ENCODE results near the gene ACYP1. TPM values are rescaled to one million over a fixed set of nuclear protein-coding genes. Genes with fewer than 3 reads are reported as not detected.
"Not testable (repeated sequence)": the region's sequence is repeated elsewhere in the genome, so short reads cannot be mapped to it uniquely, and the experiment has no call there.

ACYP1 gene
- polyA plus RNA-seq, 1 experiment: 9.0 TPM

DNA sequence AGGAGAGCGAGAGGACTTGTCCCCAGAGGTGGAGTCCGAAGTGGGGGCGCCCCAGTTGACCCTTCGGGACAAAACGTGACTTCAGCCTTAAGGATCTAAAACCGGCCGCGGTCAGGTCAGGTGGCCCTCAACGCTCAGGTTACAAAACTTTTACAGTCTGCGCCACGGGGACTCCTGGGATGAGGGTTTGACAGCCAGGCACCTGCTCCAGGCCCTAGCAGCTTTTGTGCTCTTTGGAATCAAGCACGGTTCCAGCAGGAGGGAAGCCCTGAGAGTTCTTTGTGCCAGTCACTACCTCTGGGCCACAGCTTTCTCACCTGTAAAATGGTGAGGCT is 6.0 kb upstream of the ACYP1 start:
- no peak for DNase-seq (ENCODE audit: low read depth)
- Histone ChIP-seq H3K4me3 (ENCODE audit: low read depth, low read length) (peak overlapping the region; percentile 54), H3K27me3 (ENCODE audit: control insufficient read depth, insufficient read depth, low read length) (no peaks in the 10 kb centered on the region), H3K36me3 (ENCODE audit: control insufficient read depth, insufficient read depth, low read length) (no peaks in the 10 kb centered on the region)
- ChIA-PET CTCF (interaction anchor here (0.7 to 3.8 kb wide), 9 partner anchors 12 to 206 kb away, joined by 3 to 22 read pairs (median 4); no protein-coding TSS in a partner anchor), POLR2A (interaction anchor here (0.6 kb wide), 1 partner anchor 147 kb away, joined by 7 read pairs; the partner anchor contains the start of gene RPS6KL1)
- TF ChIP-seq, protein P1, sequence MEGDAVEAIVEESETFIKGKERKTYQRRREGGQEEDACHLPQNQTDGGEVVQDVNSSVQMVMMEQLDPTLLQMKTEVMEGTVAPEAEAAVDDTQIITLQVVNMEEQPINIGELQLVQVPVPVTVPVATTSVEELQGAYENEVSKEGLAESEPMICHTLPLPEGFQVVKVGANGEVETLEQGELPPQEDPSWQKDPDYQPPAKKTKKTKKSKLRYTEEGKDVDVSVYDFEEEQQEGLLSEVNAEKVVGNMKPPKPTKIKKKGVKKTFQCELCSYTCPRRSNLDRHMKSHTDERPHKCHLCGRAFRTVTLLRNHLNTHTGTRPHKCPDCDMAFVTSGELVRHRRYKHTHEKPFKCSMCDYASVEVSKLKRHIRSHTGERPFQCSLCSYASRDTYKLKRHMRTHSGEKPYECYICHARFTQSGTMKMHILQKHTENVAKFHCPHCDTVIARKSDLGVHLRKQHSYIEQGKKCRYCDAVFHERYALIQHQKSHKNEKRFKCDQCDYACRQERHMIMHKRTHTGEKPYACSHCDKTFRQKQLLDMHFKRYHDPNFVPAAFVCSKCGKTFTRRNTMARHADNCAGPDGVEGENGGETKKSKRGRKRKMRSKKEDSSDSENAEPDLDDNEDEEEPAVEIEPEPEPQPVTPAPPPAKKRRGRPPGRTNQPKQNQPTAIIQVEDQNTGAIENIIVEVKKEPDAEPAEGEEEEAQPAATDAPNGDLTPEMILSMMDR (IDR thresholded peaks at IDR 0.05; ENCODE audit: insufficient read depth, low read depth, low read length): no peak

DNA sequence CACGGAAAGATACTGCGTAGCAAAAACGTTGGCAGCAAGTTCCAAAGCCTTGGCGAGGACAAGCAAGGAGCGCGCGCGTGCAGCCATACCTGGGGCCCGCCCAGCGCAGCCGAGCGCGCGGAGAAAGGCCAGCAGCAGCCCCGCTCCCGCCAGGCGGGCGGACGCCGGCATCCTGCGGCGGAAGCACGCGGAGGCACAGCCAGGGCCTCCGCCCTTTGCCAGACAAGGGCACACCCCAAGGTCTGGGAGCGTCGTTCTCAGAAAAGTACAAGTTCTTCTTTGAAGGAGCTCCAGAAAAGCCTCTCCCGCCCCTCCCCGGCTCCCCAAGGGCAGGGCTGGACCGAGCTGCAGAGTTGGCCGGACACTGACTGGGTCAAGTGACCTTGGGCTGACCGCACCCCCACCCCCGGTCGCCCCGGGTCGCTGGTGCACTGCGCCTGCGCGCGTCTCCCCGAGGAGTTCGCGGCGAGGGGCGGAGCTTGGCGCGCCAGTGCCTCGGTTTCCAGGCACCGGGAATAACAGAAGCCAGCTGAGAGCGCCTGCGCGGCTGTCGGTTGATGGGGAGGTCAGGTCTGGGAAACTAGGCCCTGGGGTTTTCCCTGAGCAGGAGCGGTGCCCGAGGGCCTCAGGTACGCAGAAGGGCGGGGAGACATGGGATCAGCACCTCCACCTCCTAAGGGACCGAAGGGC is 5.4 kb upstream of the ACYP1 start, which contains the start of gene ZC2HC1C:
TSS of gene ZC2HC1C (plus strand) at position 521 of the 690 bp plus-strand sequence. CDS start 933 bp downstream, outside the sequence.
- ChIA-PET CTCF (interaction anchor here (0.7 to 3.8 kb wide), 6 partner anchors 12 to 202 kb away, joined by 3 to 22 read pairs (median 5); no protein-coding TSS in a partner anchor), POLR2A (no interaction called here)
- Histone ChIP-seq H3K36me3 (ENCODE audit: control insufficient read depth, insufficient read depth, low read length) (no peaks in the 10 kb centered on the region), H3K4me3 (ENCODE audit: low read depth, low read length) (peak within 1 kb of the TSS; percentile 54), H3K27me3 (ENCODE audit: control insufficient read depth, insufficient read depth, low read length) (no peaks in the 10 kb centered on the region)
- no peak for DNase-seq (ENCODE audit: low read depth)
- TF ChIP-seq, protein P1 (IDR thresholded peaks at IDR 0.05; ENCODE audit: insufficient read depth, low read depth, low read length): no peak

DNA sequence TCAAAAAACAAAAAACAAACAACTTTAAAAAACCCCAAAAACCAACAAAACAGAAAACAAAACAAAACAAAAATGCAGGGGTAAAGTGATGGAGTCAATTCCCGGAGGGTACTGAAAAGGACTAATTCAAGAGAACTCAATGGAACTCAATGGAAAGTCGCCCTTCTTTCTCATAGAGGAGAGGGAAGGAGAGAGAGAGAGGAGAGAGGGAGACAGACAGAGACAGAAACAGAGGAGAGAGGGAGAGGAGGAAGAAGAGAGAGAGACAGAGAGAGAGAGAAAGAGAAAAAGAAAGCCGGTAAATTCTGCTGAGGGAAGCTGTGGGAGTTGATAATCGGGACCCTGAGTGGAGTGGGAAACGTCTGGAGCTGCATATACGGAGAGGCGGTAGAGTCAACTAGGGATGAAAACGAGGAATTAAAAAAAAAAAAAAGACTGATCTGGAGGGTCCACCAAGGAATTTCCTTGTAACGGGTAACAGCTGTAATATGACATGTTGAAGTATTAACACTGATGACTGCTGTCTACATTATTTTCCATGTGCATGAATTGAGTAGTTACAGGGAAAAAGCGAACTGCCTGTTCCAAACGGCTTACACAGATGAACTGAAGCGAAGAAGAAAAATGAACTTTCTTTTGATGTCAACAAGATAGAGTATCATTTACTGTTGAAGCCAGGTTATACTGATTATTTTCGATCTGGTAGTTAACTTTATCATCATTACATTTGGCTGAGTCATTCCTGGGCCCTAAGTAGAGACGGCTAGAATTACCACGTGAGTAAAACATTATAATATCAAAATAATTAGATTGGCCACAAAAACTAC is 4.7 kb upstream of the ACYP1 start:
- ChIA-PET POLR2A (interaction anchor here (0.7 kb wide), 1 partner anchor 451 kb away, joined by 6 read pairs; no protein-coding TSS in a partner anchor), CTCF (interaction anchor here (0.6 to 3.8 kb wide), 4 partner anchors 11 to 190 kb away, joined by 3 to 22 read pairs (median 4); no protein-coding TSS in a partner anchor)
- DNase-seq (ENCODE audit: low read depth): no peak
- TF ChIP-seq, protein P1 (IDR thresholded peaks at IDR 0.05; ENCODE audit: insufficient read depth, low read depth, low read length): no peak
- no peaks in the 10 kb centered on the region for H3K36me3 ChIP-seq (ENCODE audit: control insufficient read depth, insufficient read depth, low read length)
- H3K27me3 ChIP-seq (ENCODE audit: control insufficient read depth, insufficient read depth, low read length): no peaks in the 10 kb centered on the region
- peak overlapping the region; percentile 54 for H3K4me3 ChIP-seq (ENCODE audit: low read depth, low read length)

DNA sequence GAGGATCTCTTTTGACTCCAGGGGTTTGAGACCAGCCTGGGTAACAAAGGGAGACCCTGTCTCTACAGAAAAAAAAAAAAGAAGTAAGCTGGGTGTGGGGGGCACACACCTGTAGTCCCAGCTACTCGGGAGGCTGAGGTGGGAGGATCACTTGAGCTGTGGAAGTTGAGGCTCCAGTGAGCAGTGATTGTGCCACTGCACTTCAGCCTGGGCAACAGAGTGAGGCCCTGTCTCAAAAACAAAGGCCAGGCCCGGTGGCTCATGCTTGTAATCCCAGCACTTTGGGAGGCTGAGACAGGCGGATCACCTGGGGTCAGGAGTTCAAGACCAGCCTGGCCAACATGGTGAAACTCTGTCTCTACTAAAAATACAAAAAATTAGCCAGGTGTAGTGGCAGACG is 3.9 kb upstream of the ACYP1 start:
- CTCF ChIA-PET: interaction anchor here (0.6 kb wide), 2 partner anchors 13 to 123 kb away, joined by 3 read pairs; no protein-coding TSS in a partner anchor
- H3K27me3 ChIP-seq (ENCODE audit: control insufficient read depth, insufficient read depth, low read length); H3K4me3 ChIP-seq (ENCODE audit: low read depth, low read length); POLR2A ChIA-PET; DNase-seq (ENCODE audit: low read depth); H3K36me3 ChIP-seq (ENCODE audit: control insufficient read depth, insufficient read depth, low read length): not testable (repeated sequence)

DNA sequence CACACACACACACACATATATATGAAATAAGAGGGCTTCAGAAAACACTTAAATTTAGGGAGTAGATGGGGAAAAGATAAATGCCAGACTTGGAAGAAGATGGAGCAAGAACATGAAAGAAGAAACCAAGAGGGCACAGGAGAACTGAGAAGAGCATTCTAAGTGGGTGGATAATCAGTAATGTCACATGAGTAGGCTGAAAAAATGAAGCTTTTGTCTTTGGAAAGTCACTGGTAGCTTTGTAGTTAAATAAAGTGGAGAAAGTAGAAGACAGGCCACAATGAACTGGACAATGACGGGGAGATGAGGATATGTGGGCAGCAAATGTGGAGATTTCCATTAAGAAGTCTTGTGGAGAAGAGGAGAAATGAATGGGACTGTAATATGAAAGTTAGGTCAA is 3.4 kb upstream of the ACYP1 start:
- Histone ChIP-seq H3K27me3 (ENCODE audit: control insufficient read depth, insufficient read depth, low read length) (no peaks in the 10 kb centered on the region), H3K36me3 (ENCODE audit: control insufficient read depth, insufficient read depth, low read length) (no peaks in the 10 kb centered on the region), H3K4me3 (ENCODE audit: low read depth, low read length) (no peak overlapping the region)
- CTCF ChIA-PET: interaction anchor here (0.6 to 1.5 kb wide), 3 partner anchors 12 to 159 kb away, joined by 3 to 4 read pairs (median 3); no protein-coding TSS in a partner anchor
- TF ChIP-seq, protein P1 (IDR thresholded peaks at IDR 0.05; ENCODE audit: insufficient read depth, low read depth, low read length): no peak
- no peak for DNase-seq (ENCODE audit: low read depth)
- POLR2A ChIA-PET: no interaction called here
